ENCODE measurements around the gene CLDN18.

CLDN18 gene

GRCh38 chr3:138065949-138066348 lies 56.0 kb downstream of the CLDN18 start:
- no peaks in the 10 kb centered on the region for H3K9me3 ChIP-seq (ENCODE audit: control insufficient read depth in 1 of 2, low read length in 2 of 2)
- no peaks in the 10 kb centered on the region for H3K27me3 ChIP-seq (ENCODE audit: low read depth, low read length)
- H3K4me1 ChIP-seq (ENCODE audit: control insufficient read depth in 1 of 2, insufficient read depth in 2 of 2, low read length in 2 of 2), result peaks cover 0 to 5% of the 10 kb centered on the region in 2 donors
- H3K36me3 ChIP-seq (ENCODE audit: control insufficient read depth in 1 of 2, insufficient read depth in 2 of 2, low read length in 2 of 2), result peaks cover 22 to 66% of the 10 kb centered on the region in 2 donors
- no peak overlapping the region for H3K27ac ChIP-seq (ENCODE audit: low read length)
- no peak overlapping the region for H3K4me3 ChIP-seq (ENCODE audit: low read depth in 1 of 2, low read length in 2 of 2)

GRCh38 chr3:138066383-138066782 lies 56.4 kb downstream of the CLDN18 start:
- Histone ChIP-seq H3K9me3 (ENCODE audit: control insufficient read depth in 1 of 2, low read length in 2 of 2) (no peaks in the 10 kb centered on the region), H3K36me3 (ENCODE audit: control insufficient read depth in 1 of 2, insufficient read depth in 2 of 2, low read length in 2 of 2) (peaks cover 22 to 69% of the 10 kb centered on the region in 2 donors), H3K27ac (ENCODE audit: low read length) (no peak overlapping the region), H3K4me3 (ENCODE audit: low read depth in 1 of 2, low read length in 2 of 2) (no peak overlapping the region), H3K4me1 (ENCODE audit: control insufficient read depth in 1 of 2, insufficient read depth in 2 of 2, low read length in 2 of 2) (peaks cover 0 to 5% of the 10 kb centered on the region in 2 donors), H3K27me3 (ENCODE audit: low read depth, low read length) (no peaks in the 10 kb centered on the region)

DNA sequence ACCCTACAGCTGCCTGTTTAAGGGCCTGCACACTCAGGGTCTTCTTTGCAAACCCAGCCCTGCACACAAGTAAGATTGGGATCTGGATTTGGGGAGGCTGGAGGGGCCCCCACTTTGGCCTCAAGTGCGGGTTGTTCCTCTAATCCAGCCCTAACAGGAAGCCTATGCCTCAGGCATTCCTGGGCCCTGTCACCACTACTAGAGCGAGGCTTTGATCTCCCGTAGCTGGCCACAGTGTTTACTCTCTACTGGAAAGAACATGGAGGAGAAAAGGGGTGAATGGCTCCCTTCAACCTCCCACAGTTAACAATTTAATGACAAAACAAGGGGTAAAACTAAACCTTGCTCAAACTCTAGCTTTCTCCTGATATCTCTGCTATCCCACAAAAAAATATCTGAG lies 57.0 kb downstream of the CLDN18 start:
- Histone ChIP-seq H3K4me1 (ENCODE audit: control insufficient read depth in 1 of 2, insufficient read depth in 2 of 2, low read length in 2 of 2) (peaks cover 0 to 5% of the 10 kb centered on the region in 2 donors), H3K36me3 (ENCODE audit: control insufficient read depth in 1 of 2, insufficient read depth in 2 of 2, low read length in 2 of 2) (peaks cover 22 to 71% of the 10 kb centered on the region in 2 donors), H3K9me3 (ENCODE audit: control insufficient read depth in 1 of 2, low read length in 2 of 2) (no peaks in the 10 kb centered on the region), H3K27ac (ENCODE audit: low read length) (no peak overlapping the region), H3K27me3 (ENCODE audit: low read depth, low read length) (no peaks in the 10 kb centered on the region), H3K4me3 (ENCODE audit: low read depth in 1 of 2, low read length in 2 of 2) (no peak overlapping the region)

- no peaks in the 10 kb centered on the region for H3K27me3 ChIP-seq (ENCODE audit: low read depth, low read length)
- no peaks in the 10 kb centered on the region for H3K4me1 ChIP-seq (ENCODE audit: control insufficient read depth in 1 of 2, insufficient read depth in 2 of 2, low read length in 2 of 2)
- no peak overlapping the region for H3K4me3 ChIP-seq (ENCODE audit: low read depth in 1 of 2, low read length in 2 of 2)
- peaks cover 15 to 75% of the 10 kb centered on the region in 2 donors for H3K36me3 ChIP-seq (ENCODE audit: control insufficient read depth in 1 of 2, insufficient read depth in 2 of 2, low read length in 2 of 2)
- no peak overlapping the region for H3K27ac ChIP-seq (ENCODE audit: low read length)
- H3K9me3 ChIP-seq (ENCODE audit: control insufficient read depth in 1 of 2, low read length in 2 of 2), result no peaks in the 10 kb centered on the region
Measured at GRCh38 chr3:138068046-138068445, 58.1 kb downstream of the CLDN18 start.

GRCh38 chr3:138068579-138069174 lies 58.7 kb downstream of the CLDN18 start:
- Histone ChIP-seq H3K27ac (ENCODE audit: low read length) (no peak overlapping the region), H3K36me3 (ENCODE audit: control insufficient read depth in 1 of 2, insufficient read depth in 2 of 2, low read length in 2 of 2) (peaks cover 15 to 75% of the 10 kb centered on the region in 2 donors), H3K9me3 (ENCODE audit: control insufficient read depth in 1 of 2, low read length in 2 of 2) (no peaks in the 10 kb centered on the region), H3K4me3 (ENCODE audit: low read depth in 1 of 2, low read length in 2 of 2) (no peak overlapping the region), H3K27me3 (ENCODE audit: low read depth, low read length) (no peaks in the 10 kb centered on the region), H3K4me1 (ENCODE audit: control insufficient read depth in 1 of 2, insufficient read depth in 2 of 2, low read length in 2 of 2) (no peaks in the 10 kb centered on the region)

DNA sequence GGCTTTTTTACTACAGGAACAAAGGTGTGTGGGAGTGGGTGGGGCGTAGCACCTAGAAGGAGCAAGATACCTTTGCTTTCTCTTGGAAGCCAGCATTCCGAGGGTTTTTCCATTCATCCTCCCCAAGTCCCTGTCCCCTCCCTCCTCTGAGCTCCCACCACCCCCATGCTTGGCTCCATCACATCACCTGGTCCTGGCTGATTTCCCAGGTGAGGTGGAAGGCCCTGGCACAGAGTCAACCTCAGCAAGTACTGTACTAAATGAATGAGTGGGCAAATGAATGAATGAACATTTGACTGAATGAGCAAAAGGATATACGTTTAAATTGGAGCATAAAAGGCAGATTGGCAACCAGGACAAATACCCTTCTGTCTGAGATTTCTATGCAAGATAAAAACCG lies 60.0 kb downstream of the CLDN18 start:
- Histone ChIP-seq H3K4me1 (ENCODE audit: control insufficient read depth in 1 of 2, insufficient read depth in 2 of 2, low read length in 2 of 2) (no peaks in the 10 kb centered on the region), H3K27ac (ENCODE audit: low read length) (no peak overlapping the region), H3K4me3 (ENCODE audit: low read depth in 1 of 2, low read length in 2 of 2) (no peak overlapping the region), H3K36me3 (ENCODE audit: control insufficient read depth in 1 of 2, insufficient read depth in 2 of 2, low read length in 2 of 2) (peaks cover 9 to 61% of the 10 kb centered on the region in 2 donors), H3K27me3 (ENCODE audit: low read depth, low read length) (no peaks in the 10 kb centered on the region), H3K9me3 (ENCODE audit: control insufficient read depth in 1 of 2, low read length in 2 of 2) (no peaks in the 10 kb centered on the region)

GRCh38 chr3:138072796-138073195 lies 62.8 kb downstream of the CLDN18 start:
- H3K27ac ChIP-seq (ENCODE audit: low read length), result no peak overlapping the region
- no peaks in the 10 kb centered on the region for H3K4me1 ChIP-seq (ENCODE audit: control insufficient read depth in 1 of 2, insufficient read depth in 2 of 2, low read length in 2 of 2)
- H3K36me3 ChIP-seq (ENCODE audit: control insufficient read depth in 1 of 2, insufficient read depth in 2 of 2, low read length in 2 of 2), result peaks cover 9 to 58% of the 10 kb centered on the region in 2 donors

GRCh38 chr3:138078096-138078495 lies 68.1 kb downstream of the CLDN18 start:
- Histone ChIP-seq H3K27me3 (ENCODE audit: low read depth, low read length) (no peaks in the 10 kb centered on the region), H3K9me3 (ENCODE audit: control insufficient read depth in 1 of 2, low read length in 2 of 2) (no peaks in the 10 kb centered on the region), H3K4me3 (ENCODE audit: low read depth in 1 of 2, low read length in 2 of 2) (no peak overlapping the region), H3K36me3 (ENCODE audit: control insufficient read depth in 1 of 2, insufficient read depth in 2 of 2, low read length in 2 of 2) (peaks cover 14 to 57% of the 10 kb centered on the region in 2 donors), H3K27ac (ENCODE audit: low read length) (no peak overlapping the region), H3K4me1 (ENCODE audit: control insufficient read depth in 1 of 2, insufficient read depth in 2 of 2, low read length in 2 of 2) (no peaks in the 10 kb centered on the region)

More at GRCh38 chr3:138072796-138073195, 62.8 kb downstream of the CLDN18 start:
- H3K27me3 ChIP-seq (ENCODE audit: low read depth, low read length), result no peaks in the 10 kb centered on the region
- H3K9me3 ChIP-seq (ENCODE audit: control insufficient read depth in 1 of 2, low read length in 2 of 2), result no peaks in the 10 kb centered on the region
- H3K4me3 ChIP-seq (ENCODE audit: low read depth in 1 of 2, low read length in 2 of 2), result no peak overlapping the region

- Histone ChIP-seq H3K4me3 (ENCODE audit: low read depth in 1 of 2, low read length in 2 of 2) (no peak overlapping the region), H3K27me3 (ENCODE audit: low read depth, low read length) (no peaks in the 10 kb centered on the region), H3K4me1 (ENCODE audit: control insufficient read depth in 1 of 2, insufficient read depth in 2 of 2, low read length in 2 of 2) (no peaks in the 10 kb centered on the region), H3K9me3 (ENCODE audit: control insufficient read depth in 1 of 2, low read length in 2 of 2) (no peaks in the 10 kb centered on the region), H3K36me3 (ENCODE audit: control insufficient read depth in 1 of 2, insufficient read depth in 2 of 2, low read length in 2 of 2) (peaks cover 16 to 59% of the 10 kb centered on the region in 2 donors), H3K27ac (ENCODE audit: low read length) (no peak overlapping the region)
Measured at GRCh38 chr3:138078901-138079344, 69.0 kb downstream of the CLDN18 start.

DNA sequence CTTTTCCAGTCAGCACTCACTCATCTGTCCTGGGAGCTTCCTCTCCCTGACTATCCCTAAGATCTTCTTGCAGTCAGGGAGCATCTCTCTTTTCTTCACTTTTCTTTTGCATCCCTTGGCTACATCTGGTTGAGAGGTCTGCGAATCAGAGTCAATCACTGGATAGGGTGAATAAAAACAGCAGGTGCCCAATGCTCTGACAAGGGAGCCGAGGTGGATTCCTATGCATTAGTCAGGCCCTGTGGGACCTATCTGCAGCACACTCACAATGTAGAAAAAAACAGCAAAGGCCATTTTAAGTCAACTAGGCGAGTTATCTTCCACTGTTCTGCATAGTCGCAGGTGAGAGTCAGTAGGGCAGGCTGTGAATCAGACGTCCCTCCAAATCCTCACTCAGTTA lies 69.9 kb downstream of the CLDN18 start:
- H3K36me3 ChIP-seq (ENCODE audit: control insufficient read depth in 1 of 2, insufficient read depth in 2 of 2, low read length in 2 of 2), result peaks cover 24 to 63% of the 10 kb centered on the region in 2 donors
- H3K27ac ChIP-seq (ENCODE audit: low read length), result no peak overlapping the region
- H3K9me3 ChIP-seq (ENCODE audit: control insufficient read depth in 1 of 2, low read length in 2 of 2), result no peaks in the 10 kb centered on the region
- H3K27me3 ChIP-seq (ENCODE audit: low read depth, low read length), result no peaks in the 10 kb centered on the region
- H3K4me1 ChIP-seq (ENCODE audit: control insufficient read depth in 1 of 2, insufficient read depth in 2 of 2, low read length in 2 of 2), result no peaks in the 10 kb centered on the region
- H3K4me3 ChIP-seq (ENCODE audit: low read depth in 1 of 2, low read length in 2 of 2), result no peak overlapping the region

GRCh38 chr3:138081371-138082084 lies 71.6 kb downstream of the CLDN18 start:
- Histone ChIP-seq H3K36me3 (ENCODE audit: control insufficient read depth in 1 of 2, insufficient read depth in 2 of 2, low read length in 2 of 2) (peaks cover 27 to 56% of the 10 kb centered on the region in 2 donors), H3K4me3 (ENCODE audit: low read depth in 1 of 2, low read length in 2 of 2) (no peak overlapping the region), H3K27ac (ENCODE audit: low read length) (peak overlapping the region; percentile 59), H3K9me3 (ENCODE audit: control insufficient read depth in 1 of 2, low read length in 2 of 2) (no peaks in the 10 kb centered on the region), H3K27me3 (ENCODE audit: low read depth, low read length) (no peaks in the 10 kb centered on the region), H3K4me1 (ENCODE audit: control insufficient read depth in 1 of 2, insufficient read depth in 2 of 2, low read length in 2 of 2) (no peaks in the 10 kb centered on the region)

Data from muscle layer of duodenum (tissue), 2 donors.